GM19025 (cell line): ENCODE measurements around the gene AKR1D1.
"Not testable (repeated sequence)": the region's sequence is repeated elsewhere in the genome, so short reads cannot be mapped to it uniquely, and the experiment has no call there.

Experiments used
- ATAC-seq: cut with Tn5 transposase; IDR thresholded peaks from one replicate; pipeline ENCODE4 v1.9.1; 2021; ENCODE audit warnings: mild to moderate bottlenecking, low read depth, moderate library complexity; ENCODE audit not compliant: unreplicated experiment

AKR1D1 gene

GRCh38 chr7:138070908-138071307 is 5.4 kb upstream of the AKR1D1 start:
- ATAC-seq: no peak

- no peak for ATAC-seq
Observed at GRCh38 chr7:138072726-138073125, 3.5 kb upstream of the AKR1D1 start.

GRCh38 chr7:138074121-138074520 is 2.1 kb upstream of the AKR1D1 start:
- no peak for ATAC-seq

- ATAC-seq: no peak
Observed at GRCh38 chr7:138074540-138074939, 1.7 kb upstream of the AKR1D1 start.

- ATAC-seq: no peak
Observed at GRCh38 chr7:138075350-138075749, 909 bp upstream of the AKR1D1 start.

GRCh38 chr7:138075786-138076185 is 473 bp upstream of the AKR1D1 start:
- not testable (repeated sequence) for ATAC-seq

GRCh38 chr7:138077809-138078208 is 1.6 kb downstream of the AKR1D1 start:
- ATAC-seq: no peak

- ATAC-seq: no peak
Observed at GRCh38 chr7:138079137-138079536, 2.9 kb downstream of the AKR1D1 start.

GRCh38 chr7:138081868-138082267 is 5.6 kb downstream of the AKR1D1 start:
- no peak for ATAC-seq

GRCh38 chr7:138083859-138084258 is 7.6 kb downstream of the AKR1D1 start:
- no peak for ATAC-seq

GRCh38 chr7:138086563-138087270 is 10.5 kb downstream of the AKR1D1 start:
- no peak for ATAC-seq

GRCh38 chr7:138089080-138089901 is 13.0 kb downstream of the AKR1D1 start:
- no peak for ATAC-seq

- ATAC-seq: peak; percentile 67
Observed at GRCh38 chr7:138091032-138091431, 14.8 kb downstream of the AKR1D1 start.

- not testable (repeated sequence) for ATAC-seq
Observed at GRCh38 chr7:138091840-138092239, 15.6 kb downstream of the AKR1D1 start.

- ATAC-seq: no peak
Observed at GRCh38 chr7:138092486-138093028, 16.3 kb downstream of the AKR1D1 start.

- no peak for ATAC-seq
Observed at GRCh38 chr7:138095972-138096935, 20.0 kb downstream of the AKR1D1 start.

GRCh38 chr7:138097064-138097741 is 20.9 kb downstream of the AKR1D1 start:
- ATAC-seq: no peak

- no peak for ATAC-seq
Observed at GRCh38 chr7:138099813-138100212, 23.6 kb downstream of the AKR1D1 start.

- no peak for ATAC-seq
Observed at GRCh38 chr7:138105221-138105620, 29.0 kb downstream of the AKR1D1 start.

- no peak for ATAC-seq
Observed at GRCh38 chr7:138115047-138115446, 38.8 kb downstream of the AKR1D1 start.
